Measurements from ENCODE around the gene GFI1B.
"Not testable (repeated sequence)": the region's sequence is repeated elsewhere in the genome, so short reads cannot be mapped to it uniquely, and the experiment has no call there.

- not testable (repeated sequence) for TF ChIP-seq GATAD2A (CRISPR knock-in tag; IDR thresholded peaks at IDR 0.05); E2F5 (CRISPR knock-in tag; conservative IDR thresholded peaks at IDR 0.05); MLXIP (CRISPR knock-in tag; IDR thresholded peaks at IDR 0.05; ENCODE audit: borderline replicate concordance)
Observed at GRCh38 chr9:132998221-132998620, 19.7 kb downstream of the GFI1B start.

All from HepG2 (cell line).